ENCODE data around the gene CHID1.

CHID1 gene

GRCh38 chr11:819129-819931 is 91.3 kb downstream of the CHID1 start:
- peak; percentile 91 to 97 (median 91) for DNase-seq

GRCh38 chr11:818396-819128 is 92.0 kb downstream of the CHID1 start, which contains the start of gene PNPLA2:
TSS of gene PNPLA2 (plus strand) at chr11:818914. CDS start at chr11:819719, 805 bp downstream.
- DNase-seq = no peak

All from NCI-H1417 (cell line).